HG03045 (cell line): ENCODE measurements around the gene GRID2IP.
"Not testable (repeated sequence)": the region's sequence is repeated elsewhere in the genome, so short reads cannot be mapped to it uniquely, and the experiment has no call there.

Source experiments
- ATAC-seq: cut with Tn5 transposase; IDR thresholded peaks from one replicate; pipeline ENCODE4 v1.9.1; 2021; ENCODE audit warnings: mild to moderate bottlenecking, moderate library complexity; ENCODE audit not compliant: unreplicated experiment

The GRID2IP gene

DNA sequence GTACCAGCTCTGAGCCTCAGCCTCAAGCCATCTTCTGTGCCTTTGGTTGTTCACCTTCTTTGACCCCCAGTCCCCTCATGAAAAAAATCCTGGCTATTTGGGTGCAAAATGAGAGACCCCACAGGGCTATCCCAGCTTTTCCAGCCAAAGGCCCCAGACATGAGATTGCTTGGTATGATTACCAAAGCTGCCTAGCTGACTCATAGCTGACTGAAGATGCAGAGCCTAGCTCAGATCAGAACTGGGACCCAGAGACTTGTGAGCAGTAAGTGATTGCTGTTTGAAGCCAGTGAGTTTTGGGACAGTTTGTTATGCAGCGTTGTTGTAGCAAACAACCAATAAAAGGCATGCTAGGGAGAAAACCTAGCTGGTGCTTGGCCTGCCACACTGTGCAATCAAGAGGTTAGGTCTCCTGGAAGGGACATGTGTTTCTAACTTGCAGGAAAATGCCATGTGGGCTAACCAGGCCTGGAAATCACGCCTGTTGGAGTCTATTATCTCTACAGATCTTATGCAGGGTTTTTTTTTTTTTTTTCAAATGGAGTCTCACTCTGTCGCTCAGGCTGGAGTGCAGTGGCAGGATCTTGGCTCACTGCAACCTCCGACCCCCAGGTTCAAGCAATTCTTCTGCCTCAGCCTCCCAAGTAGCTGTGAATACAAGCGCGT, 55.5 kb downstream of the GRID2IP start:
- ATAC-seq: no peak

DNA sequence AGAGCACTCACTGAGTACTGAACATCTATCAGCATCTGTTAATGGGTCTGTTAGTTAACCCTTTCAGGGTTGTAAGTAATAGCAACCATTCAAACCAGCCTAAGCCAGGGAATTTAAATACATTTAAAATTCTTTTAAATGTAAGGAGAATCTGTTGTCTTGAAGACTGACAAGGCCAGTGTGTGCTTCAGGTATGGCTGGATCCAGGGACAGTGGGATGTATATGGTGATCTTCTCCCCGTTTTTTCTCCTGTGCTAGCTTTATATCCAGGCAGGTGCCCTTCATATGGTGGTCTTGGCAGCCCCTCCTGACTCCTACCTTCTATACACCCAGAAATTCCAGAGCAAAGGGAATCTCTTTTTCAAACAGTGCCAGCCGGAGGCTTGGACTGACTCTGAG, 56.9 kb downstream of the GRID2IP start:
- no peak for ATAC-seq

DNA sequence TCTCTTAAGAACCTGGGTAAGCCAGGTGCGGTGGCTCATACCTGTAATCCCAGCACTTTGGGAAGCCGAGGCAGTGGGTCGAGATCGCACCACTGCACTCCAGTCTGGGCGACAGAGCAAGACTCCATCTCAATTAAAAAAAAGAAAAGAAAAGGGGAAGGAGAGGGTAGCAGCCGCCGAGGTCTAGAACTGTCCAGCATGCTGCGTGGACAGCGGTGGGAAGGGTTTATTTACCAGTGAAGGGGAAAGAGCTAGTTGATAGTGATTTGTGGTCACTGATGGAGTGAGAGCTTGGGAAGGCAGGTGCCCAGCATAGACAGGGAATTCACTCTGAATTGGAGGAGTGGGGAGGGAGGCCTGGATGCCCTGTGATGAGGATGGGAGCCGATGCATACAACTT, 60.1 kb downstream of the GRID2IP start:
- no peak for ATAC-seq

DNA sequence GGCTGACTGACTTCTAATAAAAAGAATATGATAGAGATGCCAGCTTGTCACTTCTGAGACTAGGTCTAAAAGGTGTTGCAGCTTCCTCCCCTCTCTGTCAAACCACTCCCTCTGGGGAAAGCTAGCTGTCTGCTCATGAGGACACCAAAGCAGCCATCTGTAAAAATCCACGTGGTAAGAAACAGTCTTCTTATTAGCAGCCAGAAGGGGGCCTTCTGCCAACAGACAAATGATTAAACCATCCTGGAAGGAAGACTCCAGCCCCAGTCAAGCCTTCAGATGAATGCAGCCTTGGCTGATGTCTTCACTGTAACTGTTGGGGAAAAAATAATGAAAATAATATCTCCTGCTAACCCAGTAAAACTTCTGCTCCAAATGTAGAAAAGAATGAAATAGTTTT, 61.6 kb downstream of the GRID2IP start:
- no peak for ATAC-seq

DNA sequence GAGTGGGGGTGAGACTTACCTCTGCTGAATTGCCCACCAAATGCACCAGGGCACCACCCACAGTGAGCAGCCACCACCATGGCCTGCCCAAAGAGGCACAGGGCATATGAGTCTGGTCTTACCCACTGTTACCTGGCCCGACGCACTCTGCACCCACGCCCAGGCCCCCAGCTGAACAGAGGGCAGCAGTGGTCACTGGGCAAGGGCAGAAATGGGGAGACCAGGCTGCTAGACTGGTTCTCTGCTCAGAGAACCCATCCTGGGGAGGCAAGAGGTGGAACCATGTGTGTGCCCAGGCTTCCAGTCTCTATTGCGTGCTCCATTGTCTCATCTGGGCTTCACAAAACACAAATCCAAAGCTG, 64.1 kb downstream of the GRID2IP start:
- ATAC-seq: no peak

DNA sequence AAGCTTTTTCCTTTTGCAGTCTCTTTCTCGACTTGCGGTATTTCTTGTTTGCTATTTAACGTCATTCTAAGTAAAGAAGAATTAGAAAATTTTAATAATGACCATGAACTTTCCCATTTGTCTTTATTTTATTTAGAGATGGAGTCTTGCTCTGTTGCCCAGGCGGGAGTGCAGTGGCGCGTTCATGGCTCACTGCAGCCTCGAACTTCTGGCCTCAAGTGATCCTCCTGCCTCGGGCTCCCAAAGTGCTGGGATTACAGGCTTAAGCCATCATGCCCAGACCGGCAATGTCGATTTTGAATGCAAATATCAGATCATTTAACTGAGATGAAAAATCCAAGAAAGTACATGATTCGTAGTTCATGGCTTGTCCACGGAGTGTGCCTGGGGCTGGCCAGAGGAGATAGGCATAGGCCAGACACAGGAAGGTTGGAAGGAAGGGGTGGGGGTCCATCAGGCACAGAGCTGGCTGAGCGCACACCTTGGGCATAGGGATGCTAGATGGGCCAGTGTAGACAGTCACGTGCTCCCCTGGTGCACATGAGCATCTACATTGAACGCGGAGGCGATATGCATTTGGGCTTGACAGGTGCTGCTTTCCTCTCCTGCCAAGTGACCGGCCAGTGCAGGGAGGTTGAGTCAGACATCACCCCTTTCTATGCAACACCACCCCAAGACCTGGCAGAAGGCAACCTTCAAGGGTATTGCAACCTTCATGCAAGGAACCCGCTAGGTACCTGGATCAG, 64.7 kb downstream of the GRID2IP start:
- ATAC-seq: no peak

DNA sequence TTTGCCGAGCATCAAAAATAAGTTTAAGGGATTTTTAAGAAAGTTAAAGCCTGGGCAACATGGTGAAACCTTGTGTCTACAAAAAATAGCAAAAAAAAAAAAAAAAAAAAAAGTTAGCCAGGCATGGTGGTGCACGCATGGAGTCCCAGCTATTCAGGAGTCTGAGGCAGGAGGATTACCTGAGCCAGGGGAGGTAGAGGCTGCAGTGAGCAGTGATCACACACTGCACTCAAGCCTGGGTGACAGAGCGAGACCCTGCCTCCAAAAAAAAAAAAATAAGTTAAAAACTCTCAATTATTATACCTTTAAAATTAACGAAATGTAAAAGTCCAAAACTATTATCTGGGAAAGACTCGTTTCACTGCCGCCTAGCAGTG, 68.5 kb downstream of the GRID2IP start:
- ATAC-seq: no peak

DNA sequence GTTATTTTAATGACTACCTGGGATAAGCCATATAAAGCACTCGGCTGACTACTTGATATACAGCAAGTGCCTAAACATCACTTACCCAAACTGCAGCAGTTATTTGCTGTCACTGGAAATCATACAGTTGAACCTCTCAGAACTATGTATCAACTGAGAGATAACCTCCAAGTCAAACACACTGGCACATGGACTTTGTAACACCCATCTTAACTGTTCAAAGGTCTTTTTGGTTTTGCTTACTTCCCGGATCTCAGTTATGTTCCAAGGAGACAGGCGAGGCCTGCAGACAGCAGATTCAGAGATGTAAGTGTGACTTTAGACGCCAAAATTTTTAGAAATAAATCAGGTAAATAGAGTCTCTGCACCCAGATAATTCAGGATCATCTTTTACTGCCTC, 69.0 kb downstream of the GRID2IP start:
- no peak for ATAC-seq

DNA sequence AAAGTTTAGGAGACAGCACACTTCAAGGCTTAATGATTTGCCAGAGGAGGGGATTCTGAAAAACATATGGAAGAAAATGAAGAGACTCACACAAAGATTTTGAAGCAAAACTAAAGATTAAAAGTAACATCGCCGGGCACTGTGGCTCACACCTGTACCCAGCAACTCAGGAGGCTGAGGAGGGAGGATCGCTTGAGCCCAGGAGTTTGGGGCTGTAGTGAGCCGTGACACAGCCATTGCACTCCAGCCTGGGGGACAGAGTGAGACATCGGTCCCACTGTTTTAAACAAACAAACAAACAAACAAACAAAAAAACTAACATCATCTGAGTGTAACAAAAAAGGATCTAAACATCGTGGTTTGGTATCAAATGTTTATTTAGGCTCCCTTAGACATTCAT, 69.8 kb downstream of the GRID2IP start:
- no peak for ATAC-seq

DNA sequence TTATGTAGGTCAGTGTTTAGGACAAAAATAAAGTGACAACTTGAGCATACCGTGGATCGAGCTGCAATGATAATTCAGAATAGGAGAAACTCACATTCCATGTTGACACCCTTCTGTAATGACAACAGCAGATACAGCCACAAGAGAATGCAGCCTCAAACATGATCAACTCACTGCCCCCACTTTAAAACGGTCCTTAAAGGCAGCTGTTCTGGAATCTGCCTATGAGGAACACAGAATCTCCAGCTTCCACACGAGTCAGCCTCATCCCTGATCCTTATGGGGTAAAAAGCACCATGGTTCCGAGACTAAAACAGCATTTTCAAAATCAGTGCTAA, 71.0 kb downstream of the GRID2IP start:
- no peak for ATAC-seq

DNA sequence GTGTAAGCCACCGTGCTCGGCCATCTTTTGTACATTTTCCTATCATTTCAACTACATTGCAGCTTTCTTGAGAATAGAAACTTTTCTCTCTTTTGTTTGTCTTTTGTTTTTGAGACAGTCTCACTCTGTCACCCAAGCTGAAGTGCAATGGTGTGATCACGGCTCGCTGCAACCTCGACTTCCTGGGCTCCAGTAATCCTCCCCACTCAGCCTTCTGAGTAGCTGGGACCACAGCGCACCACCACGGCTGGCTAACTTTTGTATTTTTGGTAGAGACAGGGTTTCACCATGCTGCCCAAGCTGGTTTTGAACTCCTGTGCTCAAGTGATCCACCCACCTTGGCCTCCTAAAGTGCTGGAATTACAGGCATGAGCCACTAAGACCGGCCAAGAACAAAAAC, 72.2 kb downstream of the GRID2IP start:
- ATAC-seq: no peak

DNA sequence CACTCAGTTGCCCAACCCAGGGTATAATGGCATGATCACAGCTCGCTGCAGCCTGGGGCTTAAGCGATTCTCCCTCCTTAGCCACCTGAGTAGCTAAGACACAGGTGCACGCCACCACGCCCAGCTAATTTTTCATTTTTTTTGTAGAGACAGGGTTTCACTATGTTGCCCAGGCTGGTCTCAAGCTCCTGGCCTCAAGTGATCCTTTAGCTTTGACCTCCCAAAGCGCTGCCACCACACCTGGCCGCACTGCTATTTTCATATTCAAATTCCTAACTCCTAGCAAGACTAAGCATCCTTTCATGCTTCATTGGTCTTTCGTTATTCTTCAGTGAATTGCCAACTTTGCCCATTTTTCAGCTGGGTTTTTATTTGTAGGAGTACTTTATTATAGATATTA, 73.1 kb downstream of the GRID2IP start:
- no peak for ATAC-seq

DNA sequence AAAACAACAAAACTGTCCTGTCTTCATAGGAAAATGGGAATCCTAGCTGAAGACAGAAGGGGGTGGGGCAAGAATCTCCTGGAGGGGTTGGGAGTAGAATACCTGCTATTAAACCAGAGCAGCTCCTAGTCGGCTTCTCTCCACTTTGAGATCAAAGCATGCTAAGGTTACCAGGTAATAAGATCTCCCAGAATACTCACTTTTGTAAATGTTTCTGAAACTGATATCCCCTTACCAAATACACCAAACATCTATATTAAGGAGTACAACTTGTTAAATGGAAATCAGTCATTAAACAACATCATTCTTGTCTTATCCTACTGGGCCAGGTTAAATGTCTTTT, 74.0 kb downstream of the GRID2IP start:
- no peak for ATAC-seq

DNA sequence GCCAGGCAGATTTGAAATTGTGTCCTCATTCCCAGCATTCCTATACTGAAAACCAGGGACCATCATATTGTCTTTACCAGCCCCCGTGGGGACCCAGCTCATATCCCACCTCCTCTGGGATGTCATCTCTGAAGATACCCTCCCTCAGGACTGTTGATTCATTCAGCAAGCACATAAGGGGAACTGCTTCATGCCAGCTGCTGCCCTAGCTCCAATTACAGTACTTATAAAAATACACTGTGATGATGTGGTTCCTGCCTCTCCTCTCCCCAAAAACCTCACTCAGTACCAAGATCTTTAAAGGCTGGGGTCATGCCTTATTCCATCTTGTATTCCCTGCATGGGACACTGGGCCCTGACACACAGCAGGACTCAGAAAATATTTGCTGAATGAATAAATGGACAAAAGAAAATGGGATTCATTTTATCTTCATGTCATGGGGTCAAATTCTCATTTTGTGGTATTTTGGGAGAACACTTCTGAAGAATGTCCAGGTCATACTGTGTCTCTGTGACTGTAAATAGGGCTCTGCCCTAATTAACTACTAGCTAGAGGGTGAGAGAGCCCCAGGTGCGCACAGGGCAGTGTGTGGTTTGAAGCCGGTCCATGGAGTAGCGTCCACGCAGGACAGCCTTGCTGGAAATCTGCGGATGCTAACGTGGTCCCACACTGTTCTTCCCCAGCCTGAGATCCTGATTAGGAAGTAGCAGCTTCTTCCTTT, 74.5 kb downstream of the GRID2IP start:
- no peak for ATAC-seq

DNA sequence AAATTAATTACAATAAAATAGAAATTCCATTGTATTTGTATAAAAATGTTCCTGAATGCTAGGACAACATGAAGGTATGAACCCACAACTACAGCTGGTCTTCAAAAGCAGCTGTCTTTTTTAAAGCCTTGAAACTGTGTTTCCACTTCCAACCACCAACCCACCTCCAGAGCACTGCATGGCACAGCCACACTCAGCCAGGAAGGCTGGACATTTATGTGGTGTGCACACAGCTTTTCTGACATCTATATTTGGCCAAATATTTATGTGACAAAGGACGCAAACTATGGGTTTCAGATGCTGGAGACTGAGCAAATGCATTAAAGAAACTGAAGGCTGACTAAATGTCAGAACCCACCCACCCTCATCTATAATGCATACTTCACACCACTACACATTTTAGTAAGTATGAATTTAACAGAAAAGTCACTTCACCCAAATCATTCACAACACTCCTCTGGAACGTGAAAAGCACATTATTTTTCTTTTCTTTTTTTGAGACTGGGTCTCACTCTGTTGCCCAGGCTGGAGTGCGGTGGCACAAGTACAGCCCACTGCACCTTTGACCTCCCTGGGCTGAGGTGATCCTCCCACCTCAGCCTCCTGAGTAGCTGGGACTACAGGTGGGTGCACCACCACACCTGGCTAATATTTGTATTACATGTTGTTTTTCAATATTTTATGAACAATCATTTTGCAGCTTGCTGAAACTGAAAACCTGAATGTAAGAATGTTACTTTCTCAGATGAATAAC, 75.7 kb downstream of the GRID2IP start:
- ATAC-seq: no peak

DNA sequence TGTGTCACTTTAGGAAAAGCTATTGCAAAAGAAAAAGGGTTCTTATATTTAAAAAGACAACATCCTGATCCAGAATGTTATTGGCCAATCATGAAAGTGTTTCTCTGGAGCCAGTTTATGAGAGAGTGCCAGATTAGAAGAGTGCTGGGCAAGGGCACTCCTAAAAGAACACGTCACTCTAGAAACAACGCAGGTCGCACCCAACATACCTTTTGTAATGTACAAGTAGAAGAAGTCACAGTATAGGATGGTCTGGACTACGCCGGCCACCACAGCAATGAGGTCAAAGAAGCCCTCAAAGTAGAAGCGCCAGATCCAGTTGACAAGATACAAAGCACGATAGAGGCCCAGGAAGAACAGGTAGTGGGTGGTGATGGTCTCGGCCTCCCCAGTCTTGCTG, 85.4 kb downstream of the GRID2IP start:
- ATAC-seq: no peak

DNA sequence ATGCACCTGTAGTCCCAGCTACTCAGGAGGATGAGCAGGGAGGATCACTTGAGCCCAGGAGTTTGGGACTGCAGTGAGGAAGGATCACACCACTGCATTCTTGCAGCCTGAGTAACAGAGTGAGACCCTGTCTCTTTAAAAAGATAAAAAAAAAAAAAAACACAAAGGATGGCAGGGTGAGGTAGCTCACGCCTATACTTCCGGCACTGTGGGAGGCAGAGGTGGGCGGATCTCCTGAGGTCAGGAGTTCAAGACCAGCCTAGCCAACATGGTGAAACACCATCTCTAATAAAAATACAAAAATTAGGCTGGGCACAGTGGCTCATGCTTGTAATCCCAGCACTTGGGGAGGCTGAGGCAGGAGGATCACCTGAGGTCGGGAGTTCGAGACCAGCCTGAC, 87.7 kb downstream of the GRID2IP start:
- ATAC-seq: not testable (repeated sequence)

DNA sequence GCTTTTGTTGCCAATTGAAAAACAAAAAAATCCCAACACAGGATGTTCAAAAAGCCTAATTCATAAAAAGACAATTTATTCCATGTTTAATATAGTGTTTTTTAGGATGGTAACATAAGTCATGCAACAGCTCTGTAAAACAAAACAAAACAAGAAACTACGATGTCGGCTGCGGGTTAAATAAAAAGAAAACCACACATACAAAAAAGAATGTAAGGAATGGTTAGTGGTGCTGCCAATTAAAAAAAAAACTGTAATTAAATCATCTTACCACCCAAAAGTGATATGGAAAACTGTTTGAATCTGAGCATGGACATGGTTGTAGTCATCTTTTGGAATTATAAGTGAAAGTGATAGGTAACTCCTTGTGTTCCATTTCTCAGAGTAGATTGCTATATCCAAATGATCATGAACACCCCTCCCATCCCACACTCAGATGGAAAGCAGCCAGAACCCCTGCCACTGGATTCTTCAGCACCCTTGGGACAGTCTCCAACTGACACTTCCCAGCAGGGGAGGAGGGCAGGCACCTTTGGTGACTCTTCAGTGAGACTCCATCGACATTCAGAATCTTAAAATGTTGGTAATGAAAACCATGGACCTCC, 89.2 kb downstream of the GRID2IP start:
- no peak for ATAC-seq

DNA sequence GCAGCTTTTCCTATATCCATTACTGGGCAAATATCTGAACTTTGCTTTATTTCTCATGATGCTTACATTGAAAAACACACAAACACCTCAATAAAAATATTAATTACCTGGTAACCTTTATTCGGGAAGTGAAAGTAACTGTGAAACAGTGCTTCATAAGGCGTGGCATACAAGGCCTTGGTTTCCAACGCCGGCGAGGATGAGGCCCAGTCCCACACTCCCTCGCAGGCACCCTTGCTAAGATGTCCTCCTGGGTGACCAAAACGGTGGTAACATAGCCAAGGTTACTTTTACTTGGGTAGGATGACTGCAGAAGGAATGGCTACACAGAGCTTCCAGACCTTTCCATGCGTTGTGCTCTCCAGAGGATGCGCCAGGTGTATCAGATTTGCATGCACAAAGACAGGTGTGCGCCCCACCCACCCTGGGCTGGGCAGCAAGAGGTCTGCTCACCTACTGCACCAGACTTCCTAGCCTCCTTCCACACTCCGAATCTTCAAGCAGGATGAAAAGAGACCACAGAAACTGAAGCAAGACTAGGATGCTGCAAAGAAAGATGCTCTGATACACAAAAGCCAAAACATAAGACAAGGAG, 90.2 kb downstream of the GRID2IP start:
- no peak for ATAC-seq

DNA sequence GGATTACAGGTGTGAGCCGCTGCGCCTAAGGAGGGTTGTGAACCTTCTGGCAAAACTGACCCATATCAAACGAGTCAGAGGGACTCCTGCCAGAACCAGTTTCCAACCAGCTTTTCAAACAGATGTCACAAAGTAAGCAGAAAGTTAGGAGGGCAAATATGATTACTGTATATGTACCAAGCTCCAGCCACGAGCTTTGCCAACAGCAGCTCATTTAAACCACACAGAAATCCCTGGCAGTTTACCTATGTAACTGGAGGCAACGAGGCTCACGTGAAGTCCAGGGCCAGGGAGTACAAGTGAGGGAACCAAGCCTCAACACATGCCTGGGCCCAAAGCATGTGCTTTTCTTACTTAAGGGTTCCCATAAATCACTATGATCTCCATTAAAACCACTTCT, 91.0 kb downstream of the GRID2IP start:
- ATAC-seq: no peak

DNA sequence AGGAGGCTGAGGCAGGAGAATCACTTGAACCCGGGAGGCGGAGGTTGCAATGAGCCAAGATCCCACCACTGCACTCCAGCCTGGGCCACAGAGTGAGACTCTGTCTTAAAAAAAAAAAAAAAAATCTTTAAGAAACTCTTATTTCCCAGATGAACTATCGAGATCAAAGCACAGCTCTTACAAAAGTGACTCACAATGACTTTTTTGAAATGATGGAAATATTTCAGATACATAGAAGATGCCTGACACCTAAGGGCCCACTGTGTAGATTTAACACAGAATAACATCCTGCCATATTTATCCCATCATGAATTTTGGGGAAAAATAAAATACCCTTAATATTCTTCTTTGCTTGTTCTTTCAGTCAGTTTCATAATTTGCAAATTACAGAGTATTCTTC, 92.6 kb downstream of the GRID2IP start:
- not testable (repeated sequence) for ATAC-seq
